ENCODE data around the gene CHCHD10. TPM values are rescaled to one million over a fixed set of nuclear protein-coding genes. Genes with fewer than 3 reads are reported as not detected.

CHCHD10 gene
- total and polyA plus RNA-seq, 2 of the 13 experiments (the other 11 are each of a cell fraction or from before 2014, with no cell fraction given) = 37.0 to 62.8 TPM

DNA sequence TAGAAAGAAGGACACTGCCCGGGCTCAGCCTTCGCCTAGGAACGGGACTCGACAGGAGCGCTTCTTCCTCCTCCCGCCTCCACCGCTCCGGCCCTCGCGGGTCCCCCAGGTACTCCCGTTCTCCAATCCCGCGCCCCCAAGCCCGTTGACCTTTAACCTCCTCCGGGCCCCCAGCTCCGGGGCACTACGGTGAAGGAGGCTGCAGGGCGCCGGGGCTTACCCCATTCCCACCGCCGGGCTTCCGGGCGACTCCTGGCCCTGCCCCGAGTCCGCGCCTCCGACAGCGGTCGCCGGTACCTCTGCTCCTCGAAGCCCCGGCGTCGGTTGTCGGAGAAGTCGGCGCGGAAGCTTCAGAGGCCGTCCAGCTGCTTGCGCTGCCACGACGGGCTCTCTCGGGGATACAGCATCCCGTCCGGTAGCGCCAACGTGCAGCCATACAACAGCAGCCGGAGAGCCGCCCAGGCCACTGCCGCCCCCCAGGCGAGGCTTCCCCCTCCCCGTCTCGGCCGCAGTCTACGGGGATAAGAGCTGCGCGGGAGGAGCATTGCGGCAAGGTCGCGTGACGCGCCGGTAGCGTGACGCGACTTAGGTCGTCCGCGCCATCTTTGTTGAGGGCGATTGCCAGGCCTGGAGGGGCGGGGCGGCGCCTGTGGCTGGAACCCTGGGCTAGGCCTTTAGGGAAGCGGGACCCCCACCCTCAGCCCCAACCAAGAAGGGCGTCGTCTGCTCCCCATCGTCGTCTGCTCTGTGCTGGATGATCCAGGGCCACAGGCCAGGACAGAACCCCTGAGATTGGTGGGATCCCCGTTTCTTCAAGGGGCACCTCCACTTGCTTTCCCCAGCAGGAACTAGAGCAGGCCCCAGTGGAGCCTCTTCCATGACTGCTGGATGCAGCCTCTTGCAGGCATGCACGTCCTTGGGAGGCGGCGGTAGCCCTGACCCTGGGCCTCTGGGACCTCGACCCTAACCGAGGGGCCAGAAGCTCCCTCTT lies 50.7 kb downstream of the CHCHD10 start (continued):
- peak; percentile 44 for TF ChIP-seq ZNF263 (CRISPR knock-in tag; IDR thresholded peaks at IDR 0.05)
- peak; percentile 43 for TF ChIP-seq FOXA3 (CRISPR knock-in tag; IDR thresholded peaks at IDR 0.05)
- TF ChIP-seq ISX (CRISPR knock-in tag; conservative IDR thresholded peaks at IDR 0.05) = no peak
- TF ChIP-seq, protein P1, sequence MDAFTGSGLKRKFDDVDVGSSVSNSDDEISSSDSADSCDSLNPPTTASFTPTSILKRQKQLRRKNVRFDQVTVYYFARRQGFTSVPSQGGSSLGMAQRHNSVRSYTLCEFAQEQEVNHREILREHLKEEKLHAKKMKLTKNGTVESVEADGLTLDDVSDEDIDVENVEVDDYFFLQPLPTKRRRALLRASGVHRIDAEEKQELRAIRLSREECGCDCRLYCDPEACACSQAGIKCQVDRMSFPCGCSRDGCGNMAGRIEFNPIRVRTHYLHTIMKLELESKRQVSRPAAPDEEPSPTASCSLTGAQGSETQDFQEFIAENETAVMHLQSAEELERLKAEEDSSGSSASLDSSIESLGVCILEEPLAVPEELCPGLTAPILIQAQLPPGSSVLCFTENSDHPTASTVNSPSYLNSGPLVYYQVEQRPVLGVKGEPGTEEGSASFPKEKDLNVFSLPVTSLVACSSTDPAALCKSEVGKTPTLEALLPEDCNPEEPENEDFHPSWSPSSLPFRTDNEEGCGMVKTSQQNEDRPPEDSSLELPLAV (CRISPR knock-in tag; conservative IDR thresholded peaks at IDR 0.05; ENCODE audit: low read depth) = no peak
- TF ChIP-seq RBM39 (IDR thresholded peaks at IDR 0.05; ENCODE audit: low read depth, low read length, poor library complexity, severe bottlenecking) = peak; percentile 48
- peak; percentile 74; the same call in 1 of the 2 replicates for TF ChIP-seq ZKSCAN8 (CRISPR knock-in tag; IDR thresholded peaks at IDR 0.05; ENCODE audit: borderline replicate concordance)
- TF ChIP-seq SALL2 (CRISPR knock-in tag; IDR thresholded peaks at IDR 0.05) = 0 out of 2 replicates have a peak, but pooled peaks have one; percentile 89
- TF ChIP-seq, protein P2, sequence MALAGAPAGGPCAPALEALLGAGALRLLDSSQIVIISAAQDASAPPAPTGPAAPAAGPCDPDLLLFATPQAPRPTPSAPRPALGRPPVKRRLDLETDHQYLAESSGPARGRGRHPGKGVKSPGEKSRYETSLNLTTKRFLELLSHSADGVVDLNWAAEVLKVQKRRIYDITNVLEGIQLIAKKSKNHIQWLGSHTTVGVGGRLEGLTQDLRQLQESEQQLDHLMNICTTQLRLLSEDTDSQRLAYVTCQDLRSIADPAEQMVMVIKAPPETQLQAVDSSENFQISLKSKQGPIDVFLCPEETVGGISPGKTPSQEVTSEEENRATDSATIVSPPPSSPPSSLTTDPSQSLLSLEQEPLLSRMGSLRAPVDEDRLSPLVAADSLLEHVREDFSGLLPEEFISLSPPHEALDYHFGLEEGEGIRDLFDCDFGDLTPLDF (CRISPR knock-in tag; IDR thresholded peaks at IDR 0.05) = peak; percentile 91
- TF ChIP-seq, protein P3, sequence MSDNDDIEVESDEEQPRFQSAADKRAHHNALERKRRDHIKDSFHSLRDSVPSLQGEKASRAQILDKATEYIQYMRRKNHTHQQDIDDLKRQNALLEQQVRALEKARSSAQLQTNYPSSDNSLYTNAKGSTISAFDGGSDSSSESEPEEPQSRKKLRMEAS (IDR thresholded peaks at IDR 0.05) = peak; percentile 84; the same call in 1 of the 2 replicates
- peak; percentile 89 for TF ChIP-seq THAP11 (CRISPR knock-in tag; IDR thresholded peaks at IDR 0.05)
- TF ChIP-seq XBP1 (CRISPR knock-in tag; IDR thresholded peaks at IDR 0.05) = no peak
- TF ChIP-seq, protein P4, sequence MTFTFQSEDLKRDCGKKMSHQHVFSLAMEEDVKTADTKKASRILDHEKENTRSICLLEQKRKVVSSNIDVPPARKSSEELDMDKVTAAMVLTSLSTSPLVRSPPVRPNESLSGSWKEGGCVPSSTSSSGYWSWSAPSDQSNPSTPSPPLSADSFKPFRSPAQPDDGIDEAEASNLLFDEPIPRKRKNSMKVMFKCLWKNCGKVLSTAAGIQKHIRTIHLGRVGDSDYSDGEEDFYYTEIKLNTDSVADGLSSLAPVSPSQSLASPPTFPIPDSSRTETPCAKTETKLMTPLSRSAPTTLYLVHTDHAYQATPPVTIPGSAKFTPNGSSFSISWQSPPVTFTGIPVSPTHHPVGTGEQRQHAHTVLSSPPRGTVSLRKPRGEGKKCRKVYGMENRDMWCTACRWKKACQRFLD (CRISPR knock-in tag; IDR thresholded peaks at IDR 0.05; ENCODE audit: borderline replicate concordance) = peak; percentile 76; the same call in 1 of the 2 replicates
- TF ChIP-seq, protein P5, sequence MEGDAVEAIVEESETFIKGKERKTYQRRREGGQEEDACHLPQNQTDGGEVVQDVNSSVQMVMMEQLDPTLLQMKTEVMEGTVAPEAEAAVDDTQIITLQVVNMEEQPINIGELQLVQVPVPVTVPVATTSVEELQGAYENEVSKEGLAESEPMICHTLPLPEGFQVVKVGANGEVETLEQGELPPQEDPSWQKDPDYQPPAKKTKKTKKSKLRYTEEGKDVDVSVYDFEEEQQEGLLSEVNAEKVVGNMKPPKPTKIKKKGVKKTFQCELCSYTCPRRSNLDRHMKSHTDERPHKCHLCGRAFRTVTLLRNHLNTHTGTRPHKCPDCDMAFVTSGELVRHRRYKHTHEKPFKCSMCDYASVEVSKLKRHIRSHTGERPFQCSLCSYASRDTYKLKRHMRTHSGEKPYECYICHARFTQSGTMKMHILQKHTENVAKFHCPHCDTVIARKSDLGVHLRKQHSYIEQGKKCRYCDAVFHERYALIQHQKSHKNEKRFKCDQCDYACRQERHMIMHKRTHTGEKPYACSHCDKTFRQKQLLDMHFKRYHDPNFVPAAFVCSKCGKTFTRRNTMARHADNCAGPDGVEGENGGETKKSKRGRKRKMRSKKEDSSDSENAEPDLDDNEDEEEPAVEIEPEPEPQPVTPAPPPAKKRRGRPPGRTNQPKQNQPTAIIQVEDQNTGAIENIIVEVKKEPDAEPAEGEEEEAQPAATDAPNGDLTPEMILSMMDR (CRISPR knock-in tag; IDR thresholded peaks at IDR 0.05) = peak; percentile 36; the same call in 1 of the 2 replicates
- peak; percentile 69; the same call in 1 of the 2 replicates for TF ChIP-seq ATF7-NPFF (CRISPR knock-in tag; IDR thresholded peaks at IDR 0.05; ENCODE audit: low read depth)
- TF ChIP-seq ZBTB10 (CRISPR knock-in tag; IDR thresholded peaks at IDR 0.05; ENCODE audit: borderline replicate concordance) = peak; percentile 11; the same call in 1 of the 2 replicates
- 0 out of 2 replicates have a peak, but pooled peaks have one; percentile 39 for TF ChIP-seq ZNF274 (CRISPR knock-in tag; IDR thresholded peaks at IDR 0.05)
- no peak for TF ChIP-seq TCF7L2 (IDR thresholded peaks at IDR 0.05; ENCODE audit: low read depth, low read length)
- TF ChIP-seq ZNF780A (CRISPR knock-in tag; IDR thresholded peaks at IDR 0.05) = peak; percentile 75; the same call in 1 of the 2 replicates
- peak; percentile 99 for TF ChIP-seq ZNF777 (CRISPR knock-in tag; IDR thresholded peaks at IDR 0.05)
